Caco-2 (cell line): ENCODE data around the gene VPS18. TPM values are rescaled to one million over a fixed set of nuclear protein-coding genes. Genes with fewer than 3 reads are reported as not detected.

Experiments
- BruUV-seq: library from RNA; stranded (reverse); fragments of 400-500 nt; replicated peaks from 2 replicates; lab custom pipeline; 2021; lab: Mats Ljungman, UMichigan
- CTCF ChIA-PET: fragments of 300-600 bp; sonication (Branson Sonifier 250); formaldehyde crosslinking; loops from one replicate; lab custom pipeline; 2022; ENCODE audit warnings: antibody characterized with exemption; lab: Charles Lee
- POLR2A ChIA-PET: fragments of 300-600 bp; sonication (Branson Sonifier 250); formaldehyde crosslinking; loops from one replicate; lab custom pipeline; 2022; ENCODE audit warnings: antibody characterized with exemption; lab: Charles Lee
- DNase-seq, 2 experiments: peaks; one replicate each; pipeline versions ENCODE4 v3.0.0 to v3.0.0-alpha.2; 2020 to 2022
- H3K27me3 ChIP-seq: replicated peaks from 2 replicates; pipeline ENCODE4 v1.6.0; 2011; ENCODE audit warnings: low read length; ENCODE audit not compliant: control insufficient read depth, insufficient read depth
- H3K36me3 ChIP-seq: 2 replicates; pipeline ENCODE4 v1.5.1; 2011; ENCODE audit warnings: low read length; ENCODE audit not compliant: control insufficient read depth, insufficient read depth
- H3K4me1 ChIP-seq: fragments of 250-450 bp; sonication (Bioruptor Pico); 2 replicates; pipeline ENCODE4 v1.5.1; 2020; ENCODE audit warnings: mild to moderate bottlenecking
- H3K4me3 ChIP-seq: 2 replicates; pipeline ENCODE4 v1.5.1; 2011; ENCODE audit warnings: low read depth, mild to moderate bottlenecking, control low read depth, low read length
- H3K9me3 ChIP-seq: fragments of 250-450 bp; sonication (Bioruptor Pico); 2 replicates; pipeline ENCODE4 v1.5.1; 2020; ENCODE audit warnings: mild to moderate bottlenecking, moderate library complexity
- H3K27ac Mint-ChIP-seq: one replicate; pipeline ENCODE4 v1.8.0; 2022; ENCODE audit warnings: mixed read lengths; ENCODE audit not compliant: unreplicated experiment
- H3K27me3 Mint-ChIP-seq: one replicate; pipeline ENCODE4 v1.8.0; 2022; ENCODE audit warnings: mixed read lengths; ENCODE audit not compliant: insufficient read depth, unreplicated experiment
- H3K36me3 Mint-ChIP-seq: one replicate; pipeline ENCODE4 v1.8.0; 2022; ENCODE audit warnings: mild to moderate bottlenecking, mixed read lengths; ENCODE audit not compliant: insufficient read depth, unreplicated experiment
- H3K4me1 Mint-ChIP-seq: one replicate; pipeline ENCODE4 v1.8.0; 2022; ENCODE audit warnings: low read depth, mixed read lengths; ENCODE audit not compliant: unreplicated experiment
- H3K4me3 Mint-ChIP-seq: one replicate; pipeline ENCODE4 v1.8.0; 2022; ENCODE audit warnings: mild to moderate bottlenecking, moderate library complexity, mixed read lengths; ENCODE audit not compliant: unreplicated experiment
- H3K9me3 Mint-ChIP-seq: one replicate; pipeline ENCODE4 v1.8.0; 2022; ENCODE audit warnings: mixed read lengths; ENCODE audit not compliant: unreplicated experiment
- intact Hi-C: fragments of 100-400 bp; cut with micrococcal nuclease; formaldehyde crosslinking; loops from one replicate; pipeline ENCODE4 v1.10.0; 2022; ENCODE audit not compliant: unreplicated experiment
- total RNA-seq: library from RNA; stranded (reverse); gene quantifications from 2 replicates; pipeline ENCODE4 v1.2.3, GENCODE V29; 2022
- TF ChIP-seq, protein P1 (sequence below), 2 experiments: fragments of 200-600 bp in 1 of 2; IDR thresholded peaks; 1 replicate in 1 of 2; 2 replicates in 1 of 2; pipeline versions ENCODE4 v1.5.1 to v1.8.0; 2011 to 2022; ENCODE audit warnings: antibody characterized with exemption in 1 of 2, control low read depth in 1 of 2, inconsistent platforms in 1 of 2, low read depth in 1 of 2, low read length in 1 of 2, mild to moderate bottlenecking in 1 of 2, moderate library complexity in 1 of 2; ENCODE audit not compliant: insufficient read depth in 1 of 2, severe bottlenecking in 1 of 2, unreplicated experiment in 1 of 2

Gene VPS18
- total RNA-seq, 1 experiment from 2014 or later, result 29.3 TPM

DNA sequence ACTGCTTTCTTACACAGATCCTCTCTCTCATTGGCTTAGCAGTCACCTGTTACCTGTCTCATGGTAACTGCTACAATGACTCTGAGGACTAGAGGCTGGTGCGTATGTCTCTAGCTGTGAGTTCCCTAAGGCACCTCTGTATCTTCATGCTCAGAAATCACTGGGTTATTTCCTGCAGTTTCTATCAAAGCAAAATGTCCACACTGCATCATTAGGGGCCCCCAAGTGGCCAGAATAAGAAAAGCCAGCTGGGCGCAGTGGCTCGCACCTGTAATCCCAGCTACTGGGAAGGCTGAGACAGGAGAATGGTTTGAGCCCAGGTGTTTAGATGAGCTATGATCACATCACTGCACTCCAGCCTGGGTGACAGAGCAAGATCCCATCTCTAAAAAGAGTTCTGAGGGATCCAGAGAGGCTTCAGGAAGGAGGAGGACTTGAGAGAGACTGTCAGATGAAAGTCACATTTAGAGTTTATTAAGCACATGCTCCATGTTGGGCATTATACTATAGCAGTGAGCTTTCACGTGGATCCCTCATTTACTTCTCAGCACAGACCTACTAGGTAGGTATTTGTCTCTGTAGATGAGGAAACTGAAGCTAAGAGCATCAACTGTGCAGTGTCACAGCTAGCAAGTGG, 2.3 kb upstream of the VPS18 start:
- H3K27me3 Mint-ChIP-seq, result no peaks in the 10 kb centered on the region
- Histone ChIP-seq H3K4me3 (no peak overlapping the region), H3K27me3 (no peaks in the 10 kb centered on the region), H3K36me3 (peaks cover 2% of the 10 kb centered on the region; the same call in 1 of the 2 replicates), H3K9me3 (no peaks in the 10 kb centered on the region), H3K4me1 (peaks cover 14% of the 10 kb centered on the region)
- no peak overlapping the region for H3K4me3 Mint-ChIP-seq
- TF ChIP-seq, protein P1, sequence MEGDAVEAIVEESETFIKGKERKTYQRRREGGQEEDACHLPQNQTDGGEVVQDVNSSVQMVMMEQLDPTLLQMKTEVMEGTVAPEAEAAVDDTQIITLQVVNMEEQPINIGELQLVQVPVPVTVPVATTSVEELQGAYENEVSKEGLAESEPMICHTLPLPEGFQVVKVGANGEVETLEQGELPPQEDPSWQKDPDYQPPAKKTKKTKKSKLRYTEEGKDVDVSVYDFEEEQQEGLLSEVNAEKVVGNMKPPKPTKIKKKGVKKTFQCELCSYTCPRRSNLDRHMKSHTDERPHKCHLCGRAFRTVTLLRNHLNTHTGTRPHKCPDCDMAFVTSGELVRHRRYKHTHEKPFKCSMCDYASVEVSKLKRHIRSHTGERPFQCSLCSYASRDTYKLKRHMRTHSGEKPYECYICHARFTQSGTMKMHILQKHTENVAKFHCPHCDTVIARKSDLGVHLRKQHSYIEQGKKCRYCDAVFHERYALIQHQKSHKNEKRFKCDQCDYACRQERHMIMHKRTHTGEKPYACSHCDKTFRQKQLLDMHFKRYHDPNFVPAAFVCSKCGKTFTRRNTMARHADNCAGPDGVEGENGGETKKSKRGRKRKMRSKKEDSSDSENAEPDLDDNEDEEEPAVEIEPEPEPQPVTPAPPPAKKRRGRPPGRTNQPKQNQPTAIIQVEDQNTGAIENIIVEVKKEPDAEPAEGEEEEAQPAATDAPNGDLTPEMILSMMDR (IDR thresholded peaks at IDR 0.05; ENCODE audit: insufficient read depth in 1 of 2, low read depth in 1 of 2, low read length in 1 of 2, severe bottlenecking in 1 of 2, unreplicated experiment in 1 of 2), result peak; percentile 73 to 78
- ChIA-PET CTCF (interaction anchor here (0.5 to 2.0 kb wide), 26 partner anchors 10 to 440 kb away, joined by 3 to 77 read pairs (median 4); partner anchors contain the start of genes DNAJC17, GCHFR, NUSAP1 and OIP5), POLR2A (interaction anchor here (0.5 to 1.5 kb wide), 5 partner anchors 17 to 148 kb away, joined by 3 to 5 read pairs (median 4); partner anchors contain the start of gene RHOV)
- intact Hi-C loops, result loop anchor here (5.0 to 10.0 kb wide), 2 partner anchors 110 to 197 kb away; partner anchors contain the start of gene RAD51
- H3K36me3 Mint-ChIP-seq, result peaks cover 27% of the 10 kb centered on the region
- no TSS peak for BruUV-seq
- peak; percentile 68 to 73 for DNase-seq
- no peak overlapping the region for H3K27ac Mint-ChIP-seq
- peaks cover 23% of the 10 kb centered on the region for H3K4me1 Mint-ChIP-seq
- H3K9me3 Mint-ChIP-seq, result no peaks in the 10 kb centered on the region

DNA sequence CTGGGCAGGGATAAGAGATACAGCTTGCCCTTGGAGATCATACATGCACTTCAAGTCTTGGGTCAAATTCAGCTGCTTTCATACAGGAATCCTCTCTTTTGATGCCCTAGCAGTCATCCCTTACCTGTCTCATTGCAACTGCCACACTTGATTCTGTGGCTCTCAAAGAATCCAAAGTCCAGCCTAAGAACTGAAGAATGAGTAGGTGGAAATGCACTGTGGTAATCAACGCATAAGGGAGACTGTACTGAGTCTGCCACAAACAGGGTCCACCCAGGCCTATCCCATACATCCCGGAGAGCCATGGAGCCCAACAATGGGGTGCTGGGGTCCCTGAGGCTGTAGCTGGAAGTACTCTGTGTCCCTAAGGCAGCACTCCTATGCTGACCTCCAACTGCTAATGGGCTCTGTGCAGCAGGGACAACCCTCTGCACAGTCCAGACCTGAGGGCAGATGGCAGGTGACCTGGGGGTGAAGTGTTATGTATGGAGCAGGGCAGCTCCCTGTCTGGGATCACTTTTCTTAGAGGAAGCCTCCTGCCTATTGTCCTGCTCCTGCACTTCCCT, 1.7 kb upstream of the VPS18 start:
- intact Hi-C loops, result loop anchor here (5.0 to 10.0 kb wide), 2 partner anchors 110 to 198 kb away; partner anchors contain the start of gene RAD51
- no peak overlapping the region for H3K27ac Mint-ChIP-seq
- Histone ChIP-seq H3K4me3 (no peak overlapping the region), H3K9me3 (no peaks in the 10 kb centered on the region), H3K36me3 (peaks cover 2% of the 10 kb centered on the region; the same call in 1 of the 2 replicates), H3K27me3 (no peaks in the 10 kb centered on the region), H3K4me1 (peaks cover 14% of the 10 kb centered on the region)
- CTCF ChIA-PET, result interaction anchor here (0.5 to 2.0 kb wide), 23 partner anchors 11 to 440 kb away, joined by 3 to 77 read pairs (median 4); partner anchors contain the start of genes DNAJC17, GCHFR, NUSAP1 and OIP5
- no peak overlapping the region for H3K4me3 Mint-ChIP-seq
- peaks cover 23% of the 10 kb centered on the region for H3K4me1 Mint-ChIP-seq
- no peak for DNase-seq
- no peaks in the 10 kb centered on the region for H3K27me3 Mint-ChIP-seq
- TF ChIP-seq, protein P1 (IDR thresholded peaks at IDR 0.05; ENCODE audit: insufficient read depth in 1 of 2, low read depth in 1 of 2, low read length in 1 of 2, severe bottlenecking in 1 of 2, unreplicated experiment in 1 of 2), result no peak
- POLR2A ChIA-PET, result interaction anchor here (0.5 to 1.5 kb wide), 4 partner anchors 18 to 49 kb away, joined by 3 to 4 read pairs (median 4); partner anchors contain the start of genes RHOV and SPINT1
- peaks cover 33% of the 10 kb centered on the region for H3K36me3 Mint-ChIP-seq
- H3K9me3 Mint-ChIP-seq, result no peaks in the 10 kb centered on the region
- no TSS peak for BruUV-seq
